NB4 (cell line): ENCODE data around the gene PDK2.

Source experiments
- DNase-seq: peaks from one replicate; pipeline ENCODE4 v3.0.0; 2010; ENCODE audit warnings: low read depth
- H3K4me3 ChIP-seq: one replicate; pipeline ENCODE4 v1.5.1; 2011; ENCODE audit warnings: mild to moderate bottlenecking, low read depth, low read length, moderate library complexity
- MYC ChIP-seq: IDR thresholded peaks from 2 replicates; pipeline ENCODE4 v1.6.1; 2011; ENCODE audit warnings: low read depth, low read length
- POLR2A ChIP-seq: IDR thresholded peaks from 2 replicates; pipeline ENCODE4 v1.6.1; 2011; ENCODE audit warnings: mild to moderate bottlenecking; ENCODE audit not compliant: insufficient read length; ENCODE audit errors: extremely low read depth
- TF ChIP-seq, protein P1 (sequence below): IDR thresholded peaks from 2 replicates; pipeline ENCODE4 v1.6.1; 2011; ENCODE audit warnings: low read depth, low read length
- TF ChIP-seq, protein P2 (sequence below): IDR thresholded peaks from one replicate; pipeline ENCODE4 v1.5.1; 2012; ENCODE audit warnings: low read depth, low read length

Gene PDK2

DNA sequence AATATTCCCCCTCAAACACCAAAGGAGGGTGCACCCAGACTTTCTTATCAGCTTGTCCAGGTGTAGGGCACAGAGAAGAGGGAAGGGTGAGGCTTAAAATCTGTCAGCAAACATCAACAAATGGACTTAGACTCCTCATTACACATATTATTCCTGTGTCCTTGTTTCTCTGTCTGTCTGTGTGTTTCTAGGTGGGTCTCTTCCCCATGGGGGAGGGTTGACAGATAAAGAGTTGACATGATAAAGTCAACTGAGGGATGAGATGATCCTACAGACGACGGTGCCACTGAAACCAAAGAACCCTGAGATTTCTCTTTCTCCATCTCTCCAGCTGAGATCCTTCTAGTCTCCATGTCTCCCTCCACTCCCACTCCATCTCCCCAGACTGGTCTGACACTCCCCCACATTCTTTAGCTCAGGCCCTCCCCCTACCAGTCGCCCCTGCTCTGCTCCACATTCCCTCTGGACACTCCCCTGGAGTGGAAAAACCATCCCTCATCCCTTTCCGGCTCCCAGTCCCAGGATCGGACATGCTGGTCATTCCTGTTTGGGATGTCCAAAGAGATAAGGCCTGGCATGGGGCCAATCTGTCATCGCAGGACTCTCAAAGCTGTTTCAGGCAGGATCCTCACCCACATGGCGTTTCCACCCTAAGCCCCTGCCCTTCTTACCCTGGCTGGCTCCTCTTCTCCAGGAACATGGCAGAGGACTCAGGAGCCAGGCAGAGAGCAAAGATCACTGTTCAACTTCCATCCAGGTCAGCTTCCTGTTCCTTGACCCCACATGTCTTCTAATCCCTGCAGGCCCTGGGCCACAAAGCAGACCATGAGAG lies 42.1 kb upstream of the PDK2 start:
- DNase-seq = no peak
- TF ChIP-seq, protein P1, sequence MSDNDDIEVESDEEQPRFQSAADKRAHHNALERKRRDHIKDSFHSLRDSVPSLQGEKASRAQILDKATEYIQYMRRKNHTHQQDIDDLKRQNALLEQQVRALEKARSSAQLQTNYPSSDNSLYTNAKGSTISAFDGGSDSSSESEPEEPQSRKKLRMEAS = no peak
- TF ChIP-seq POLR2A (no peak), MYC (no peak)
- TF ChIP-seq, protein P2, sequence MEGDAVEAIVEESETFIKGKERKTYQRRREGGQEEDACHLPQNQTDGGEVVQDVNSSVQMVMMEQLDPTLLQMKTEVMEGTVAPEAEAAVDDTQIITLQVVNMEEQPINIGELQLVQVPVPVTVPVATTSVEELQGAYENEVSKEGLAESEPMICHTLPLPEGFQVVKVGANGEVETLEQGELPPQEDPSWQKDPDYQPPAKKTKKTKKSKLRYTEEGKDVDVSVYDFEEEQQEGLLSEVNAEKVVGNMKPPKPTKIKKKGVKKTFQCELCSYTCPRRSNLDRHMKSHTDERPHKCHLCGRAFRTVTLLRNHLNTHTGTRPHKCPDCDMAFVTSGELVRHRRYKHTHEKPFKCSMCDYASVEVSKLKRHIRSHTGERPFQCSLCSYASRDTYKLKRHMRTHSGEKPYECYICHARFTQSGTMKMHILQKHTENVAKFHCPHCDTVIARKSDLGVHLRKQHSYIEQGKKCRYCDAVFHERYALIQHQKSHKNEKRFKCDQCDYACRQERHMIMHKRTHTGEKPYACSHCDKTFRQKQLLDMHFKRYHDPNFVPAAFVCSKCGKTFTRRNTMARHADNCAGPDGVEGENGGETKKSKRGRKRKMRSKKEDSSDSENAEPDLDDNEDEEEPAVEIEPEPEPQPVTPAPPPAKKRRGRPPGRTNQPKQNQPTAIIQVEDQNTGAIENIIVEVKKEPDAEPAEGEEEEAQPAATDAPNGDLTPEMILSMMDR = no peak
- H3K4me3 ChIP-seq = no peak overlapping the region

DNA sequence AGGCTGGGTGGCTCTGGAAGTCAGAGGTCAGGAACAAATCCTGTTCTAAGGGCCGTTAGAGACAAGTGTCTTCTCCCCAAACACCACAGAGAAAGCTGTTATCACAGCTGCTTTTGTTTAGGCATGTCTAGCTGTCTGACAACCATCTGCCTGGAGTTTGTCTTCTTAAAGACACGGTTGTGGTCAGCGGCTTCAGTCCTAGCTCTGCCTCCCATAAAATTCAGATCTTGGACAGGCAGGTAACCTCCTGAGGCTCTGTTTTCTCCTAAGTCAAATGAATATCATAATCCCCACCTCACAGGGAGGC lies 41.5 kb upstream of the PDK2 start:
- no peak for DNase-seq
- no peak overlapping the region for H3K4me3 ChIP-seq
- no peak for TF ChIP-seq MYC
- TF ChIP-seq, protein P1 = no peak

DNA sequence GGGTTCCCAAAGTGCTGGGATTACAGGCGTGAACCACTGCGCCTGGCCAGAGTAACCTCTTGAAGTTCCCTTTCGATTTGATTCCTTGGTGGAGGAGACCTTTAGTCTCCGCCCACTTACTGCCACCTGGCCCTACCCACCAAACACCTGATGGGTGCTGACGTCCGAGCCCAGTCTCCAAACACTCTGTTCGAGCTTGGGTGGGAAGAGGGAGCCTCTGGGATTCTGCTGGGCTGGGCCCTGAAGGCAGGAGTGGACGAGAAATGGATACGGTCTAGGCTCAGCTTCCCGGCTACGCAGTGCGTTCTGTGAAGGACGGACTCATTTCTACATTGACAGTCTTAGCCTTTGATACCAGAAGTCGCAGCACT lies 40.1 kb upstream of the PDK2 start:
- no peak overlapping the region for H3K4me3 ChIP-seq
- no peak for DNase-seq
- TF ChIP-seq POLR2A = no peak
- TF ChIP-seq, protein P2 = no peak
- TF ChIP-seq, protein P1 = no peak
- no peak for TF ChIP-seq MYC

DNA sequence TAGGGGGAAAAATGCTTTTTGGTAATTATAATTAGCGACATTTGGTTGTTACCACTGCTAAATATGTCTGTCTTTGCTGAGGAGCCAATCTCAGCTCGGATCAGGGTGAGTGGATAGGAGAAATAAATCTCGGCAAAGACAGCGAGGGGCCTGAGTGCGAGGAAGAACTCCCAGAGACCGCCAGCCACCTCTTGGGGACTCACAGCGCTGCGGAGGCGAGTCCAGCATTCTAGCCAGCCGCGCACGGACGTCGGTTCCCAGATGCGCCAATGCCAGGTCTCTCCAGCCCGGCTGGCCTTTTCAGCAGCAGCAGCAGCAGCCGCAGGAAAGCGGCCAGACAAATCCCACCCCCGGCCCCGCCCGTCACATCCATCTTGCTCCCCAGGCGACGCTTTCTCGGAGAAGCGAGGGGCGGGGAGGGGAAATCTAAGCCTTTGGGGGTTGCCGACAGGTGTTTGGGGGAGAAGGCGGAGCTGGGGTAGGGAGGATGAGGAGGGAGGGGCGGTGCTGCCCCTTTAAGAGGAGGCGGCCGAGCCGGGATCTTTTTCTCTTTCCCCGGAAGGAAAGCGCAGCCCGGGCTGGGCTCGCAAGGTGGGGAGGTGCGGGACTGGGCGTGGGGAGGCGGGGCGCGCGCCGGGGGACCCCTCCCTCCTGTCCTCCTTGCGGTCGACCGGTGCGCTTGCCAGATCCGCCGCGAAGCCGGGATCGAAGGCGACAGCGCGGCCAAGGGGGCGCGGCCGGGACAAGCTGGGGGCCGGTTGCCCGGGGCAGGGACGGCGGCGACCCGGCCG lies 39.5 kb upstream of the PDK2 start, which contains the start of gene ITGA3:
ITGA3 (plus strand) TSS at position 685 of the 791 bp plus-strand sequence. CDS start 330 bp downstream, outside the sequence.
- no peak for TF ChIP-seq POLR2A
- TF ChIP-seq, protein P1 = no peak
- TF ChIP-seq, protein P2 = no peak
- no peak for TF ChIP-seq MYC
- DNase-seq = peak; percentile 52
- no peak within 1 kb of the TSS for H3K4me3 ChIP-seq

DNA sequence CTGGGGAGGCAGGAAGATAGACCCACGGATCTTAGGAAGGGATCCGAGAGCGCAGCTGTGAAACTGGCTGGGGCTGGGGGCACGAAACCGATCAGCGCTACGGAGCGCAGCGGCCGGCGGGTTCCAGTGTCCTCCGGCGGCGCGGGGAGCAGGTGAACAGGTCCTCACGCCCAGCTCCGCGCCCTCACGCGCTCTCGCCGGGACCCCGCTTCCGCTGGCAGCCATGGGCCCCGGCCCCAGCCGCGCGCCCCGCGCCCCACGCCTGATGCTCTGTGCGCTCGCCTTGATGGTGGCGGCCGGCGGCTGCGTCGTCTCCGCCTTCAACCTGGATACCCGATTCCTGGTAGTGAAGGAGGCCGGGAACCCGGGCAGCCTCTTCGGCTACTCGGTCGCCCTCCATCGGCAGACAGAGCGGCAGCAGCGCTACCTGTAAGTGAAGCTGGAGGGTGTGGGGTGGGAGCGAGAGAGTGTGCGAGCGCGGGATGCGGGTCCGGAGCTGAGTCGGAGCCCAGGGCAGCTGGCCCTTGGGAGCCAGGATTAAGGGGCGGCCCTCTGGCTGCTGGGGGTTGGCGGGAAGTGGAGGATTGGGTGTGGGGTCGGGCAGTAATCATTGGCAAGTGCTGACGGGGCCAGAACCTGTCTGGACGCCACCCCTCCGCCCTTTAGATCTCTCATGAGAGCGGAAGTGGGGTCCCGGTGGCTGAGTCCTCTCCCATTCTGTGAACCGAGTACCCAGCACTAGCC lies 38.8 kb upstream of the PDK2 start:
- peak; percentile 60 for DNase-seq
- TF ChIP-seq POLR2A = no peak
- TF ChIP-seq, protein P1 = no peak
- TF ChIP-seq MYC = no peak
- TF ChIP-seq, protein P2 = peak; percentile 13
- H3K4me3 ChIP-seq = no peak overlapping the region
